Measurements from ENCODE around the gene CORIN.

Gene CORIN

GRCh38 chr4:47619691-47620090, 218.2 kb downstream of the CORIN start:
- DNase-seq (ENCODE audit: low read depth in 1 of 2, low spot score in 1 of 2): no peak
- in situ Hi-C loops (cut with HindIII; ENCODE audit: low pct_unique_long_range_greater_than_20kb, low sequenced_read_pairs): no loop called here
- no peak for TF ChIP-seq JUND (IDR thresholded peaks at IDR 0.05; ENCODE audit: low read depth)

- no peak for DNase-seq (ENCODE audit: low read depth in 1 of 2, low spot score in 1 of 2)
- no peak for TF ChIP-seq JUND (IDR thresholded peaks at IDR 0.05; ENCODE audit: low read depth)
Measured at GRCh38 chr4:47617607-47618006, 220.3 kb downstream of the CORIN start.

GRCh38 chr4:47615385-47615784, 222.5 kb downstream of the CORIN start:
- DNase-seq (ENCODE audit: low read depth in 1 of 2, low spot score in 1 of 2): no peak
- no peak for TF ChIP-seq JUND (IDR thresholded peaks at IDR 0.05; ENCODE audit: low read depth)
- in situ Hi-C loops (cut with HindIII; ENCODE audit: low pct_unique_long_range_greater_than_20kb, low sequenced_read_pairs): no loop called here

More at GRCh38 chr4:47617607-47618006, 220.3 kb downstream of the CORIN start:
- in situ Hi-C loops (cut with HindIII; ENCODE audit: low pct_unique_long_range_greater_than_20kb, low sequenced_read_pairs): no loop called here

GRCh38 chr4:47612116-47613023, 225.5 kb downstream of the CORIN start:
- in situ Hi-C loops (cut with HindIII; ENCODE audit: low pct_unique_long_range_greater_than_20kb, low sequenced_read_pairs): no loop called here
- no peak for DNase-seq (ENCODE audit: low read depth in 1 of 2, low spot score in 1 of 2)
- TF ChIP-seq JUND (IDR thresholded peaks at IDR 0.05; ENCODE audit: low read depth): no peak

- no peak for TF ChIP-seq JUND (IDR thresholded peaks at IDR 0.05; ENCODE audit: low read depth)
- no peak for DNase-seq (ENCODE audit: low read depth in 1 of 2, low spot score in 1 of 2)
- in situ Hi-C loops (cut with HindIII; ENCODE audit: low pct_unique_long_range_greater_than_20kb, low sequenced_read_pairs): no loop called here
Measured at GRCh38 chr4:47606482-47606881, 231.4 kb downstream of the CORIN start.

- TF ChIP-seq JUND (IDR thresholded peaks at IDR 0.05; ENCODE audit: low read depth): no peak
- no peak for DNase-seq (ENCODE audit: low read depth in 1 of 2, low spot score in 1 of 2)
- in situ Hi-C loops (cut with HindIII; ENCODE audit: low pct_unique_long_range_greater_than_20kb, low sequenced_read_pairs): no loop called here
Measured at GRCh38 chr4:47598896-47599295, 239.0 kb downstream of the CORIN start.

- DNase-seq (ENCODE audit: low read depth in 1 of 2, low spot score in 1 of 2): no peak
- TF ChIP-seq JUND (IDR thresholded peaks at IDR 0.05; ENCODE audit: low read depth): no peak
- in situ Hi-C loops (cut with HindIII; ENCODE audit: low pct_unique_long_range_greater_than_20kb, low sequenced_read_pairs): no loop called here
Measured at GRCh38 chr4:47598320-47598719, 239.5 kb downstream of the CORIN start.

- no peak for DNase-seq (ENCODE audit: low read depth in 1 of 2, low spot score in 1 of 2)
- in situ Hi-C loops (cut with HindIII; ENCODE audit: low pct_unique_long_range_greater_than_20kb, low sequenced_read_pairs): no loop called here
- TF ChIP-seq JUND (IDR thresholded peaks at IDR 0.05; ENCODE audit: low read depth): no peak
Measured at GRCh38 chr4:47597696-47598095, 240.2 kb downstream of the CORIN start.

- no peak for TF ChIP-seq JUND (IDR thresholded peaks at IDR 0.05; ENCODE audit: low read depth)
- in situ Hi-C loops (cut with HindIII; ENCODE audit: low pct_unique_long_range_greater_than_20kb, low sequenced_read_pairs): no loop called here
- DNase-seq (ENCODE audit: low read depth in 1 of 2, low spot score in 1 of 2): no peak
Measured at GRCh38 chr4:47590325-47590724, 247.5 kb downstream of the CORIN start.

- TF ChIP-seq JUND (IDR thresholded peaks at IDR 0.05; ENCODE audit: low read depth): no peak
- in situ Hi-C loops (cut with HindIII; ENCODE audit: low pct_unique_long_range_greater_than_20kb, low sequenced_read_pairs): no loop called here
- DNase-seq (ENCODE audit: low read depth in 1 of 2, low spot score in 1 of 2): no peak
Measured at GRCh38 chr4:47579235-47579634, 258.6 kb downstream of the CORIN start.

- in situ Hi-C loops (cut with HindIII; ENCODE audit: low pct_unique_long_range_greater_than_20kb, low sequenced_read_pairs): no loop called here
Measured at GRCh38 chr4:47577779-47578553, 259.9 kb downstream of the CORIN start.

GRCh38 chr4:47572981-47573380, 264.9 kb downstream of the CORIN start:
- no peak for DNase-seq (ENCODE audit: low read depth in 1 of 2, low spot score in 1 of 2)
- in situ Hi-C loops (cut with HindIII; ENCODE audit: low pct_unique_long_range_greater_than_20kb, low sequenced_read_pairs): no loop called here
- no peak for TF ChIP-seq JUND (IDR thresholded peaks at IDR 0.05; ENCODE audit: low read depth)

More at GRCh38 chr4:47577779-47578553, 259.9 kb downstream of the CORIN start:
- no peak for DNase-seq (ENCODE audit: low read depth in 1 of 2, low spot score in 1 of 2)
- no peak for TF ChIP-seq JUND (IDR thresholded peaks at IDR 0.05; ENCODE audit: low read depth)

- TF ChIP-seq JUND (IDR thresholded peaks at IDR 0.05; ENCODE audit: low read depth): no peak
- in situ Hi-C loops (cut with HindIII; ENCODE audit: low pct_unique_long_range_greater_than_20kb, low sequenced_read_pairs): no loop called here
- DNase-seq (ENCODE audit: low read depth in 1 of 2, low spot score in 1 of 2): no peak
Measured at GRCh38 chr4:47570816-47571215, 267.1 kb downstream of the CORIN start.

Measured in T47D (cell line).